Mesenteric fat pad (tissue), 1 donor: ENCODE measurements around the gene GLRA1. TPM values are rescaled to one million over a fixed set of nuclear protein-coding genes. Genes with fewer than 3 reads are reported as not detected.

Source experiments
- DNase-seq: peaks from one replicate; pipeline ENCODE4 v3.0.0-alpha.2; 2020; ENCODE audit warnings: low spot score
- total RNA-seq: library from RNA; stranded (reverse); fragmentation: NEBNext Ultra II Directional; extraction: Animal tissue kit (Norgen Biotek cat#: 25700); gene quantifications from one replicate; pipeline ENCODE4 v1.2.1, GENCODE V29; 2021
- donor health status: DM: yes; HTN: yes; CAD: no.

The GLRA1 gene
- total RNA-seq, 1 donor from 2014 or later = not detected

GRCh38 chr5:151775025-151775606 is 149.5 kb downstream of the GLRA1 start:
- DNase-seq = no peak

DNA sequence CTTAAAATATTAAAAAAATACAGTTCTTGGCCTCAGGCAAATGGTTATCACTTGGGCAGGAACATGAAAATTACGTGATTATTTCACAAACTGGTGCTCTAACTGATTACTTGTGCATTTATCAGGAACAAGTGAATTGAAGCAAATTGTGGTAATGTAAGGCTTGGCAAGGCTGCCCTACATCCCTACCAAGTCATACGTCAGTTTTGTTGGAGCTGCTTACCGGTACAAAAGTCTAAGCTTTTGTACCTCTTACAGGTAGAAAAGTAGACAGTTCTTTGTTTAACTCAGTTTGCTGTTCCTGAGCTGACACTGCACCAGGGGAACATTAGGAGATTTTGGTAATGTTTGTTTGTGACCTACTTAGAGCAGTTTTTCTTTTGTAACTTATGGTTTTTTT is 150.7 kb downstream of the GLRA1 start:
- no peak for DNase-seq

DNA sequence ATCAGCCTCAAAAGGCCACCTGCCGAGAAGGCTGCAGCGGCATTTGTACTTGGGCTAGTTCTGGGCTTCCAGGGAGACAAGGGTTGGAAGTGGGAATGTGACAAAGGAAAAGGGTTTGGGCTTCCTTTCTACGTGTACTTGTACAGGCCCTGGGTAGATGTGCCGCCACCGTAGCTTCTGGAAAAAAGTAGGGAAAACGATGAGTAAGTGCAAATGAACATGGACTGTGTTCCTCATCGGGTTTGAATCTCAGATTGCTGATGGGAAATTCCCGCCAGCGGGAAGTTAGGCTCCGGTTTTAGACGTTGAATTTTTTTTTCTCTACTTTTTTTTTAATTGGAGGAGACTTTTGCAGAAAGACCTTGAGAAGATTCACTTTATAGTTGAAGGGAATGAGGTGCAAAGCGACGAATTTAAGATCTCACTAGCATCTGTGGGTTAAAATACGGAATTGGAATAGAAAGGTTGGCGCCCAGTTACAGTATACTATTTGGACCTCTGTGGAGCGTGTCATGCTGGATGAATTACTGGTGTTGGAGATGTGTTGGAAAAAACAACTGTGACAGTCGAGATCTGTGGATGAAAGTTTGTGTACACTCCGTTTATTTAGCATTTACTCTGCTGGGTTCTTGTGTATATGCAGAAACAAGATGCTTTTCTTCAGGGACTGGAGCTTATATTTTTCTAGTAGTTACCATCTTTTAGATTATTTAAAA is 151.6 kb downstream of the GLRA1 start:
- DNase-seq = no peak

Other genes starting within 250 kb of the GLRA1 start
- gene SPARC, start 237.9 kb downstream of the GLRA1 start, total RNA-seq = 1,881 TPM
- gene ATOX1, start 166.2 kb downstream of the GLRA1 start, total RNA-seq = 99.2 TPM
- gene G3BP1, start 152.9 kb downstream of the GLRA1 start, total RNA-seq = 186 TPM